ENCODE measurements around the gene PDCD4. TPM values are rescaled to one million over a fixed set of nuclear protein-coding genes. Genes with fewer than 3 reads are reported as not detected.
A peak's percentile ranks its signal among the peaks of the same experiment; 100 is the strongest.

Gene PDCD4
- total and polyA plus RNA-seq, 2 of the 13 experiments (the other 11 are each of a cell fraction or from before 2014, with no cell fraction given), result 22.8 to 56.2 TPM

- no peak for TF ChIP-seq PRMT3 (CRISPR knock-in tag; IDR thresholded peaks at IDR 0.05; ENCODE audit: borderline replicate concordance, low read depth)
- no peak for TF ChIP-seq MAFF (IDR thresholded peaks at IDR 0.05; ENCODE audit: low read depth, low read length)
- no peak for TF ChIP-seq JDP2 (CRISPR knock-in tag; IDR thresholded peaks at IDR 0.05; ENCODE audit: borderline replicate concordance)
- peak; percentile 69 for TF ChIP-seq POGZ (CRISPR knock-in tag; IDR thresholded peaks at IDR 0.05)
- TF ChIP-seq PAF1 (CRISPR knock-in tag; IDR thresholded peaks at IDR 0.05), result no peak
- peak; percentile 51; the same call in 1 of the 2 replicates for TF ChIP-seq ZNF772 (CRISPR knock-in tag; IDR thresholded peaks at IDR 0.05)
- TF ChIP-seq KAT2B (IDR thresholded peaks at IDR 0.05; ENCODE audit: borderline replicate concordance, low read depth, low read length), result no peak
- TF ChIP-seq ZBTB20 (CRISPR knock-in tag; IDR thresholded peaks at IDR 0.05; ENCODE audit: borderline replicate concordance, low read depth), result no peak; the same call in 1 of the 2 replicates
- TF ChIP-seq ZNF331 (CRISPR knock-in tag; IDR thresholded peaks at IDR 0.05), result 0 out of 2 replicates have a peak, but pooled peaks have one; percentile 15
- TF ChIP-seq TERF1 (CRISPR knock-in tag; IDR thresholded peaks at IDR 0.05), result no peak
- peak; percentile 56 for TF ChIP-seq ZFX (CRISPR knock-in tag; IDR thresholded peaks at IDR 0.05; ENCODE audit: low read depth)
- no peak for TF ChIP-seq THAP9 (CRISPR knock-in tag; IDR thresholded peaks at IDR 0.05; ENCODE audit: borderline replicate concordance)
- TF ChIP-seq ZNF251 (CRISPR knock-in tag; IDR thresholded peaks at IDR 0.05), result no peak
- TF ChIP-seq ZNF850 (CRISPR knock-in tag; conservative IDR thresholded peaks at IDR 0.05), result no peak
- peak; percentile 43 for TF ChIP-seq ELF1 (CRISPR knock-in tag; IDR thresholded peaks at IDR 0.05)
- no peak for TF ChIP-seq ZBTB49 (CRISPR knock-in tag; IDR thresholded peaks at IDR 0.05; ENCODE audit: borderline replicate concordance)
- TF ChIP-seq ZSCAN5A (CRISPR knock-in tag; IDR thresholded peaks at IDR 0.05; ENCODE audit: borderline replicate concordance), result peak; percentile 64; the same call in 1 of the 2 replicates
- no peak for TF ChIP-seq AKAP8 (CRISPR knock-in tag; IDR thresholded peaks at IDR 0.05)
- peak; percentile 79 for TF ChIP-seq NCOA2 (CRISPR knock-in tag; IDR thresholded peaks at IDR 0.05)
- TF ChIP-seq RFXAP (CRISPR knock-in tag; IDR thresholded peaks at IDR 0.05; ENCODE audit: borderline replicate concordance), result peak; percentile 71; the same call in 1 of the 2 replicates
Measured at GRCh38 chr10:110840225-110840922, 31.4 kb upstream of the PDCD4 start (continued).
